Measurements from ENCODE around the gene SETBP1. TPM values are rescaled to one million over a fixed set of nuclear protein-coding genes. Genes with fewer than 3 reads are reported as not detected.
A peak's percentile ranks its signal among the peaks of the same experiment; 100 is the strongest.

Gene SETBP1
- total RNA-seq, 4 donors from 2014 or later: 26.2 to 40.8 (median 33.6) TPM

DNA sequence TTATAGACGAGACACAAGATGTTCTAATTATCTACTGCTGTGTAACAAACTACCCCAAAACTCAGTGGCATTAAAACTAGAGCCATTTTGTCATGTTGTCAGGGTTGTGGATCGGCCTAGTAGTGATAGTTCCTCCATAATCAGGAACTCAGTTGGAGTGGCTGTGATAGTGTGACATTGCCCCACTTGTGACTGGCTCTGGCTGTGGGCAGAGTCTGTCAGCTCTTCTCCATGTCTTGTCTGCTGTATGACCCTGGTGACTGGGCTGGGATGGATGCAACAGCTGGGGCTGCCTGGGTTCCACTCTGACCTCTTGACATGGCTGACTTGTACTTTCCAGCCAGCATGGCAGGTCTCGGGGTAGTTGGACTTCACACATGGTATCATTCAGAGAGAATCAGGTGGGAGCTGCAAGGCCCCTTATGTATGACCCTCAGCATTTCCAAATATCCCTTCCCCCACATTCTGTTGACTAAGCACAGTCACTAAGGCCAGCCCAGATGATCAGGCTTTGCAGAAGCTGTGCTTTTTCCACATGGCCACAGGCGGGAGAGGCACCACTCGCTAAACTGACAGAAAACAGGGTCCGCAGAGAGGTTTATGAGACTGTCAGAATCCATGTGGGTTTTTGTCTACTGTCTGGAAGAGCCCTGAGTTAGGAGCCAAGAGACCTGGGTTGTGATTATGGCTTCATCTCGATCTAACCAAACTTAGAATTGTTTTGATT, 50.3 kb downstream of the SETBP1 start:
- TF ChIP-seq, protein P1, sequence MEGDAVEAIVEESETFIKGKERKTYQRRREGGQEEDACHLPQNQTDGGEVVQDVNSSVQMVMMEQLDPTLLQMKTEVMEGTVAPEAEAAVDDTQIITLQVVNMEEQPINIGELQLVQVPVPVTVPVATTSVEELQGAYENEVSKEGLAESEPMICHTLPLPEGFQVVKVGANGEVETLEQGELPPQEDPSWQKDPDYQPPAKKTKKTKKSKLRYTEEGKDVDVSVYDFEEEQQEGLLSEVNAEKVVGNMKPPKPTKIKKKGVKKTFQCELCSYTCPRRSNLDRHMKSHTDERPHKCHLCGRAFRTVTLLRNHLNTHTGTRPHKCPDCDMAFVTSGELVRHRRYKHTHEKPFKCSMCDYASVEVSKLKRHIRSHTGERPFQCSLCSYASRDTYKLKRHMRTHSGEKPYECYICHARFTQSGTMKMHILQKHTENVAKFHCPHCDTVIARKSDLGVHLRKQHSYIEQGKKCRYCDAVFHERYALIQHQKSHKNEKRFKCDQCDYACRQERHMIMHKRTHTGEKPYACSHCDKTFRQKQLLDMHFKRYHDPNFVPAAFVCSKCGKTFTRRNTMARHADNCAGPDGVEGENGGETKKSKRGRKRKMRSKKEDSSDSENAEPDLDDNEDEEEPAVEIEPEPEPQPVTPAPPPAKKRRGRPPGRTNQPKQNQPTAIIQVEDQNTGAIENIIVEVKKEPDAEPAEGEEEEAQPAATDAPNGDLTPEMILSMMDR (IDR thresholded peaks at IDR 0.05): no peak
- TF ChIP-seq EP300 (IDR thresholded peaks at IDR 0.05) (no peak), POLR2A (IDR thresholded peaks at IDR 0.05) (no peak)
- Histone ChIP-seq H3K4me3 (no peak overlapping the region), H3K4me1 (peaks cover 0 to 56% (median 16%) of the 10 kb centered on the region in 4 donors), H3K27ac (no peak overlapping the region), H3K9me3 (no peaks in the 10 kb centered on the region), H3K36me3 (no peaks in the 10 kb centered on the region), H3K27me3 (no peaks in the 10 kb centered on the region)
- 90 to 95% methylated on average over 5 to 7 of the region's 7 CpGs for WGBS, 2 donors
- no peak for DNase-seq (ENCODE audit: low spot score in 2 of 2)

GRCh38 chr18:44731530-44732237, 51.0 kb downstream of the SETBP1 start:
- Histone ChIP-seq H3K27me3 (no peaks in the 10 kb centered on the region), H3K4me3 (no peak overlapping the region), H3K36me3 (no peaks in the 10 kb centered on the region), H3K9me3 (no peaks in the 10 kb centered on the region), H3K4me1 (peaks cover 0 to 49% (median 12%) of the 10 kb centered on the region in 4 donors), H3K27ac (no peak overlapping the region)
- DNase-seq (ENCODE audit: low spot score in 2 of 2): no peak
- TF ChIP-seq EP300 (IDR thresholded peaks at IDR 0.05) (no peak), POLR2A (IDR thresholded peaks at IDR 0.05) (no peak)
- TF ChIP-seq, protein P1 (IDR thresholded peaks at IDR 0.05): no peak
- 83 to 86% methylated on average over 9 of the region's 9 CpGs for WGBS, 2 donors

- Histone ChIP-seq H3K4me3 (no peak overlapping the region), H3K36me3 (no peaks in the 10 kb centered on the region), H3K9me3 (no peaks in the 10 kb centered on the region), H3K27me3 (no peaks in the 10 kb centered on the region), H3K4me1 (peaks cover 0 to 48% (median 11%) of the 10 kb centered on the region in 4 donors), H3K27ac (no peak overlapping the region)
- 83 to 84% methylated on average over 9 of the region's 9 CpGs for WGBS, 2 donors
- no peak for TF ChIP-seq POLR2A (IDR thresholded peaks at IDR 0.05)
- TF ChIP-seq, protein P1 (IDR thresholded peaks at IDR 0.05): no peak
- TF ChIP-seq EP300 (IDR thresholded peaks at IDR 0.05): no peak
- DNase-seq (ENCODE audit: low spot score in 2 of 2): no peak
These were observed 51.5 kb downstream of the SETBP1 start for GRCh38 chr18:44732238-44732563.

DNA sequence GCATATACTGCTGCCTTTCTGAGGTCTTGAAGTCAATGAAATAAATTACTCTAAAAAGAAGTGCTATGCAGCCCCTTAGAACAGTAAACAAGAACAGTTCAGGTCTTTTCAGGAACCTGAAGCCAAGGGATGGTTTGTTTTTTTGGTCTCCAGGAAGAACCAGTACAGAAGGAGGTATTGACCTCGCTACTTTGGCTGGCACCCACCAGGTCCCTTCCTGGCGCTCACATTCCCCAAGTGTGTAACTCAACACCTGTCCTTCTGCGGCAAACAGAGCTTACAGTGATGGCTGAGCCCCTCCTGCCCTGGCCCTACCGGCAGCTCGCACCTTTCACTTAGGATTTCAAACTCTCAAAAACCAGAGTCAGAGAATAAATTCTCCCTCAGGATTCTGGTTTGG, 51.9 kb downstream of the SETBP1 start:
- no peak overlapping the region for H3K4me3 ChIP-seq
- peaks cover 0 to 44% (median 11%) of the 10 kb centered on the region in 4 donors for H3K4me1 ChIP-seq
- H3K36me3 ChIP-seq: no peaks in the 10 kb centered on the region
- TF ChIP-seq POLR2A (IDR thresholded peaks at IDR 0.05) (no peak), EP300 (IDR thresholded peaks at IDR 0.05) (no peak)
- TF ChIP-seq, protein P1 (IDR thresholded peaks at IDR 0.05): no peak
- H3K27ac ChIP-seq: peak overlapping the region in 1 of 4 donors; percentile 24
- 88% methylated on average over 5 of the region's 5 CpGs for WGBS, 2 donors
- no peak for DNase-seq (ENCODE audit: low spot score in 2 of 2)
- no peaks in the 10 kb centered on the region for H3K9me3 ChIP-seq
- H3K27me3 ChIP-seq: no peaks in the 10 kb centered on the region
